ENCODE results near the gene CSHL1. TPM values are rescaled to one million over a fixed set of nuclear protein-coding genes. Genes with fewer than 3 reads are reported as not detected.

The CSHL1 gene
- total RNA-seq, 1 donor from 2014 or later: not detected

DNA sequence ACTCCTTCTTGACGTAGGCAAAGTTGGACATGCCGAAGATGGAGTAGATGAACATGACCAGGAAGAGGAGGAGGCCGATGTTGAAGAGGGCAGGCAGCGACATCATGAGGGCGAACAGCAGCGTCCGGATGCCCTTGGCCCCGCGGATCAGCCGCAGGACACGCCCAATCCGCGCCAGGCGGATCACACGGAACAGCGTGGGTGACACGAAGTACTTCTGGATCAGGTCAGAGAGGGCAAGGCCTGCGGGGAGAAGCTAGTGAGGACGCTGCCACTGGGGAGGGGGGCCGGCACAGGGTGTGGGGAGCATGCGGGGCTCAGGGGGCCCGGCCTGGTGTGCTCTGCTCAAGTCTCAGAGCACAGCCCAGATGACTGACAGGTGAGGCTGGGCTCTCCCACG lies 30.7 kb upstream of the CSHL1 start:
- ATAC-seq (no peak), DNase-seq (ENCODE audit: low spot score) (no peak)
- intact Hi-C loops (cut with DNase I): no loop called here

DNA sequence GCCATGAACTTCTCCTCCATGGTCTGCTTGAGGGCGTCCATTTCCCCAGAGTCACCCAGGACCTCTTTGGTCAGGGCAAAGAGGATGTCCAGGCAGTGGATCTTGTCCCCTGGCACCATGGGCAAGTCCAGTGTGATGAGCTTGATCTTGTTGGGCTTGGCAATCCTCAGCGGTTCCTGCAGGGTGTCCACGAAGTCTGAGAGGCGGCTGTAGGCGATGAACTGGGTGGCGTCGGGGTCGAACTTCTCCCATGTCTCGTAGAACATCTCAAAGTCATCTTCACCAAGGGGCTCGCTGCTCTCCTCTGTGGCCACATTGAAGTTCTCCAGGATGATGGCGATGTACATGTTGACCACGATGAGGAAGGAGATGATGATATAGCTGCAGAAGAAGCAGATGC lies 30.1 kb upstream of the CSHL1 start:
- ATAC-seq (no peak), DNase-seq (ENCODE audit: low spot score) (no peak)
- intact Hi-C loops (cut with DNase I): no loop called here

DNA sequence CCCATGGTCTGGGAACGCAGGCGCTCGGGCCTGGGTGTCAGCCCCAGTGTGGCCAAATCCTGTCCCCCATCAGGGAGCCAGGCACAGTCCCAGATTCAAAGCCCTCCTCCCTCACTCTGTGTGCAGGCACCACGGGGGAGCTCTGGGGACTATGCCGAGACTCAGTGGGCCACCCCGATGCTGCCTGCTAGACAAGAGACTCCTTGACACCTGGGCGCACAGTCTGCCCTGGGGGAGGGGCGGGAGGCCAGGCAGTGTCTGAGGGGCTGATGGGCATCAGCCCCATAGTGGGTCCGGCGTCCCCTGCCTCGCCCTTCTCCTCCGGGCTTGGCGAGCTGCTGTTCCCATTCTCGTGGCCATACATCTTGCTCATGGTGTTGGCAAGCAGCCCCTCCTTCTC lies 29.5 kb upstream of the CSHL1 start:
- intact Hi-C loops (cut with DNase I): no loop called here
- ATAC-seq (no peak), DNase-seq (ENCODE audit: low spot score) (no peak)

DNA sequence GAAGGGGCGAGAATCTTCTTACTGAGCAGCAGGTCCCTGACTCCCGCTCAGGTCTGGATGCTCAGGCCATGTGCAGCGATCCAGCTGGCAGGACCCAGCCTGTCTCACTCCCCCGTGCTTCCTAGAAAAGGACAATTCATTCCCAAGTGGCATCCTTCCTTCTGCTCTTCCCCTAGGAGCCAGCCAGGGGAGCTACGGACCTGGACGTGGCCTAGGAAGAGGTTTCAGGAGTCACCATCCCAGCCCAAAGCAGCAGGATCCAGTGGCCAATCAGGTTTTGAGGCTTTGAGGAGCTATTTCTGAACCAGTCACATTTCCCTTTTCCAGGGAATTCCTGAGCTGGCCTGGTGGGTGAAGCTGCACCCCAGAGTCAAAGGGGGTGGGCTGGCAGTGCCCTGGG lies 28.8 kb upstream of the CSHL1 start:
- no peak for ATAC-seq
- intact Hi-C loops (cut with DNase I): no loop called here
- DNase-seq (ENCODE audit: low spot score): no peak

DNA sequence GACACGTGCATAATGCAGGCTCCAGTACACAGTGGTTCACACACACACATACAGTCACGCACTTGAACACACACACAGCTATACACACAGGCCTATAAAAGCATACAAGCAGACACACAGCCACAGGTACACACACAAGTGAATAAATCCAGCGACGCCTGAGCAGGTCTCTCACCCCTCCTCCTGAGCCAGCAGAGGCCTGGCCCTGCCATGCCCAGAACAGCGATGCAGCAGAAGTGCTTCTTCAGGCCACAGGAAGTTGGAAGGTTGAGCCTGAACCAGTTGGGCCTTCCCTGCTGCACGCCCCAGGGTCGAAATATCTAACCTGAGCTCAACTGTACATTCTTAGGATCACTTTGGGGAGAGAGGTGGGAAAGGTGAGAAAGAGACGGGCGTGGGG lies 28.3 kb upstream of the CSHL1 start:
- no peak for DNase-seq (ENCODE audit: low spot score)
- ATAC-seq: no peak
- intact Hi-C loops (cut with DNase I): no loop called here

DNA sequence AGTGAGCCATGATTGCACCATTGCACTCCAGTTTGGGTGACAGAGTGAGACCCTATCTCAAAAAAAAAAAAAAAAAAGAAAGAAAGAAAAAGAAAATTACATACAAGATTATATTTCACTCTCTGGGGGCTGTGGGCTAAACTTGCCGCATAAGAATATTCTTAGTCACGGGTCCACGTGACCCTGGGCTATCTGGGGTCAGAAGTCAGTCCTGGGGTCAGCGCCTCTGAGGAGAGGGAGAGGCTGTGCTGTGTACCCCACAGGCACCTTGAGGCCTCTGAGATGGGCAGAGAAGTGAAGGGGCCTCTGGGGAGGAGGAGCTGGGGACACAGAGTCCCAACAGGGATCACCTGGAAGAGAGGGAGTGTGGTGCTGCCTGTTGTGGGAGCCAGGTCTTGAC lies 26.9 kb upstream of the CSHL1 start:
- ATAC-seq (no peak), DNase-seq (ENCODE audit: low spot score) (no peak)
- intact Hi-C loops (cut with DNase I): no loop called here

DNA sequence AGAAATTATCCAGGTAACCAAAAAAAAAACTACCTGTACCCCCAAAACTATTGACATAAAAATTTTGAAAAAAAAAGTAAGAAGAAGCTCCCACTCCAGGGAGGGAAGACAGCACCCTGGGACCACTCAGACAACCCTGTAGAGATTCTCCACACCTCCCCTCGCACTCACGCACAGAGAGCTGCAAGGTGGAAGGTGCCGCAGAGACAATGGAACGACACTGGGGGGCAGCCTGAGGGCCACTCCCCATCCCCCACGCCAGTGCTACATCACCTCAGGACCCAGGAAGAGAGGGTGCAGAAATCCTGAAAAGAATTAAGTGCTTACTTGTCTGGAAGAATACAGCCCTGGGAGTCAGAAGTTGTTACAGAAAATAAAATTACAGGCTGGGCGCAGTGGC lies 26.3 kb upstream of the CSHL1 start:
- no peak for ATAC-seq
- intact Hi-C loops (cut with DNase I): no loop called here
- DNase-seq (ENCODE audit: low spot score): no peak

DNA sequence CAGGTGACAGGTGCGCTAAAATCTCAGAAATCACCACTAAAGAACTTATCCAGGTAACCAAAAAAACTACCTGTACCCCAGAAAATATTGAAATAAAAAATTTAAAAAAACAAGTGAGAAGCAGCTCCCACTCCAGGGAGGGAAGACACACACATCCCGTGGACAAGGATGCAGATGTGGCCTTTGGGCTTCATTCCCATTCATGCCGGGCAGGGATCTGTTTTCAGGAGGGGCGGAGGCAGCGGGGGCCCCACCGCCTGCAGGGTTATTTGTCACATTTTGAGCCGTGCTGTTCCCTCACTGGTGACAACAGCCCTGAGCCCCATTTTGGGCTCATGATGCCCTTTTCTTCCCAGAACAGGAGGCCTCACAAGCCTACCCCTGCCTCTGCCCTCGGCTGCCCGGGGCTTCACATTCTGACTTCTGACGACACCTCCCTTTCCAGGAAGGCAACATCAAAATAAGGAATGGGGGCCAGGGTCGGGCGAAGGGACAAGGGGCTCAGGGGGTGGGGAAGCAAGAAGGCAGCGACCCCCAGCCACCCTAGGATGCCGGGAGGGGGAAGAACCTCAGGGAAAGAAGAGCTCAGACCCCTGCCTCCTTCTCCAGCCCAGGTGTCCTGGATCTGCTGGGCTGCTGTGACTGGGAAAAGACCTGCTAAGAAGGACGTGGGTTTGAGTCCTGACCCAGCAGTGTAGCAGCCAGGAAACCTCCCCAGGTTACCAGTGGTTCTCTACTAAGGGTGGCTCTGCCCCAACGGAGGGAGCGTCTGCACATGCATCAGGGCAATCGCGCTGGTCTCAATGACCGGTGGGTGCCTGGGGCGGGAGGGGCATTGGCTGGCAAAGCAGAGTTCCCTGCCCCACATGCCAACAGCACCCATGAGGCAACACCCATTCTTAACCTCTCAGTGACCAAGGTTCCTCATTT lies 23.4 kb upstream of the CSHL1 start:
- no peak for ATAC-seq
- intact Hi-C loops (cut with DNase I): no loop called here
- no peak for DNase-seq (ENCODE audit: low spot score)

DNA sequence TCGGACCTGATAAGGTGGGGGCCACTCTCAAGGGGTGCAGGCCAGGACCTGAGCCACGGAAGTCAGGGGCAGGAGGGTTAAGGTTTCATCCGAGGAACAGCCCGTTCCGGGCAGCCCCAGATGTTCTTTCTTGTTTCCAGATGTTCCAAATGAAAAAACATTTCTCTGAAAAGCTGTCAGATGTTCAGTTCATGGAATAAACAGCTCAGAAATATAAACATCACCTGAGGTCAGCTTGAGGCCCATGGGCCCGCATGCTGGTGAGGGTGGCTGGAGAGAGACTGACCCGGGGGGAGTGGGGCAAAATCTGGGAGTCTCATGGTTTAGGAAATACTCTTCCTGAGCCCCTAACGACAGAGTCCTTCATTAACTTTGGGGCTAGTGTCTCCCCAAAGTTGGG lies 22.5 kb upstream of the CSHL1 start:
- peak; percentile 11 for ATAC-seq

DNA sequence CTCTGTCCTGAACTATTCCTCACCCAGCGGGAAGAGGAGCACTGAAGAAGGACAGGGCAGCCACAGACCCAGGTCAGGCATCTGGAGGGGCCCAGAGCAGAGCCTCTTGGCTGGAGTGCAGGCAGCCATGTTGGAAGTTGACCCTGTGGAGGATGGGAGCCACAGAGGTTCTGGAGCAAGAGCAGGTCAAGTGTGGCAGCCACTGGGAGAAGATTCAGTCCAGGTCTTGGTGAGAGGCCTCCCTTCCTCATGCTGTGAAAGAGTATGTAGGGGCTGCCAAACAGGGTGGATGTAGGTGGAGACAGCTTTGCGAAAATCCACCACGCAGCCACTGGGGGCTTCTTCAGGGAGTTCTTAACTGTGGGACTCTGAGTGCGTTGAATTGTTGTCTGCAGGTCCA lies 21.7 kb upstream of the CSHL1 start:
- DNase-seq (ENCODE audit: low spot score) (no peak), ATAC-seq (no peak)
- intact Hi-C loops (cut with DNase I): no loop called here

More for the DNA sequence above, 22.5 kb upstream of the CSHL1 start:
- intact Hi-C loops (cut with DNase I): no loop called here
- no peak for DNase-seq (ENCODE audit: low spot score)

DNA sequence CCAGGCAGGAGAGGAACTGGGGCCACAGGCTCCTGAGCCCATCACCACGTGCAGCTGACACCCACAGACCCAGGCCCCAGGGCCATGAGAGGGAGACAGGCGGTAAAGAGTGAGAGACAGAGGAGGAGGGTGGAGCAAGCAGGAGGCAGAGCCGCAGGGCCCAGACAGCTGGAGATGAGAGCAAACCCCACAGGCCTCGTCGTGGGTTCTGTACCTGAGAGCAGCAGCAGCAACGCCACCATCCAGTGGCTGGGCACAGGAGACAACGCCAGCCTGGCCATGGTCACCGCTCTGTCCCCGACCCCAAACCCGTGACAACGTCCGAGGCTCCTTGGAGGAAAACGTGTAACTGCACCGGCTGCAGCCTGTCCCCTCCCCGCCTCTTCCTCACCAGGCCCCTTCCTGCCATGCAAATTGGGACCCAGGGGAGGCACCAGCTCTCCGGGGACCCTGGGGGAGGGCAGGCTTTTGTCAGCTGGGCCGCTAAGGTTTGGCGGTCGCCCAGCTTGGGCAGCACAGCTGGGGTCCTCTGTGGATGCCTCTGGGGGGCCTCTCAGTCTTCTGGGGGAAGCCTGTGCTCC lies 21.0 kb upstream of the CSHL1 start, which contains the start of gene CD79B:
Gene CD79B, minus strand, starts transcription at position 351 of the 581 bp plus-strand sequence. Its CDS starts 70 bp downstream, at position 281.
- intact Hi-C loops (cut with DNase I): no loop called here
- ATAC-seq: no peak
- no peak for DNase-seq (ENCODE audit: low spot score)

DNA sequence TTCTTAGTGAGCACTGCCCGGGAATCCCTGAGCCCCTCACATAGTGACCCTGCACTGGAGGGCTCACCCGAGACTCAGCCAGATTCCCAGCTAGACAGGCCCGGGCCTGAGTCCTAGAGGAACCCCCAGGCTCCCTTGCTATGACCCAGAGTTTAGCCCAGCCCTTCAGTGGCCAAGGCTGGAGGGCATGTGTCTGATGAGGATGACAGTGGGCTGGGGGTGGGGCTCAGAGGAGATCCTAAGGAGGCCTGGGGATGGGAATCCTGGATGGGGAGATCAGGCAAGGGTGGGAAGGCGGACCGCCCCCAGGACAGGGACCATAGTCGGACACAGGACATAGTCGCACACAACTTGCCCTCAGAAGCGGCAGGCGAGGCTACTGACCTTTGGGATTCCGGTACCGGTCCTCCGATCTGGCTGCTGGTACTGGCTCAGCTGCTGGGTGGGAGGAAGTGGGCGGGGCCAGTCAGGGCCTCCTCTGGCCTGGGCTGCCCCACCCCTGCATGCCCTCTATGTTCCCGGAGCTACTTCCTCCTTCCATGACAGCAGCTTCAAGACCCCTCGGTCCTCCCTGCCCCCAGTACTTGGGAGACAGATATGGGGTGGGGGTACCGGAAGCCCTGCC lies 20.0 kb upstream of the CSHL1 start:
- intact Hi-C loops (cut with DNase I): no loop called here
- peak; percentile 76 for ATAC-seq
- peak; percentile 72 for DNase-seq (ENCODE audit: low spot score)

DNA sequence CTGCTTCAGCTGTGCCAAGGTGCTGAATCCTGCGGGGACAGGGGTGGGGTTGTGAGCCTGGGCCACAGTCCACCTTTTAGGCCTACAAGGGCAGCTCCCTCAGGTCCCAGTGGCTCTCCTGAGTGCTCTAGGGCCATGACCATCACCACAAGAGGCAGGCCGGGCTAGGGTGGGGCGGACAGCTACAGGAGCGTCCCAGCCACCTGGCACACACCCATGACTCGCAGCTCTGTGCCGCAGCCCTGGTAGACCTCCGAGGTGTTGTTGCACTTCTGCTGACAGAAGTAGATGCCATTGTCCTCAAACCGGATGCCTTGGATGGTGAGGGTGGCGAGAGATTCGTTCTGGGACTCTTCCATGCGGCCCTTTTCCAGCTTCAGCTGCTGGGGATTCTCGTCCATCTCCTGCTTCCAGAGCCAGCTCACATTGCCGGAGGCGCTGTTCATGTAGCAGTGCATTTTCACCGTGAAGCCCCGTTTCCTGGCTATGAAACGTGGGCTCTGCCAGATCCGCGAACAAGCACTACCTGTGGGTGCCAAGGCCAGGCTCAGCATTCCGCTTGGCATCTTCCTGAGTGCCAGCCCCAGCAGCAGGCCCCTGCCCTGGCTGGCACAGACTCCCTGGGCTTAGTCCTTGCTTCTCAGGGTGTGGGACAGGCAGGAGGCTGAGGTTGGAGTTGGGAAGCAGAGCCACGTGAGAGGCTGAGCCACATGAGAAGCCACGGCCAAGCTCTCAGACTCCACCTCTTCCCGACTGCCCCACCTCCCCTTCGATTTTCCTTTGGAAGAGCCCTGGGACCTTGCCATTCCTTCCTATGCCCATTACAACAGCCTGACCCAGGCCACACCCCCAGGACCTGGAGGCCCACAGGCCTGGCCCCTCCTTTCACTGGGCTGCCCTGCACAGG lies 19.1 kb upstream of the CSHL1 start:
- intact Hi-C loops (cut with DNase I): no loop called here
- DNase-seq (ENCODE audit: low spot score): no peak
- ATAC-seq: peak; percentile 61

DNA sequence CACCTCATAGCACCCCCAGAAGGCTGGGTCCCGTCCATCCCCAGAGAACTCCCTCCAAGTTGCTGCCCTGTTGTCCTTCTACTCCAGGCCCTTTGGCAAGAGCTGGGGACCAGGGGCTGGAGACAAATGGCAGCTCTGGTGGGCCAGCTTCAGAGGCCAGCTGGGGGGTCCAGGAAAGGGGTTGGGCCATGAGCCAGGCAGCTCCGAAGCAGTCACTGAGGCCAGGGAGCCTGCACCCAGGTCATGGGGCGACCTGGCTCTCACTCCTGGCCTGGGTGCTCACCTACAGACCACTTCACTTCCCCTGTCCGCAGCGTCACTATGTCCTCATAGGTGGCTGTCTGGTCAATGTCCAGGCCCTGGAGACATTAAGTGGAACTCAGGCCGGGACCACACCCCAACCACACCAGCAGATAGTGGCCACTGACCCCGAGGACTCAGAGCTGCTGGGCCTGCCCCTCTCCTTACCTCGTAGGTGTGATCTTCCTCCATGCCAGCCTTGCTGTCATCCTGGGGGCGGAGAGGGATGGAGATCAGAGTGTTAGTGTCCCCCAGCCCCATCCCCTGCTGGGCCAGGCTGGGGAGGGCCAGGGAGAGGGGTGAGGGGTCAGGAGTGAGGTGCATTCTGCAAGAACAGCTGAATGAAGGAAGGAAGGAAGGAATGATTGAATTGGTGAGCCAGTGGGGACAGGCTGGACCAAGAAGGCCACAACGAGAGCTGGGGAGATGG lies 18.1 kb upstream of the CSHL1 start:
- no peak for DNase-seq (ENCODE audit: low spot score)
- intact Hi-C loops (cut with DNase I): no loop called here
- ATAC-seq: no peak

DNA sequence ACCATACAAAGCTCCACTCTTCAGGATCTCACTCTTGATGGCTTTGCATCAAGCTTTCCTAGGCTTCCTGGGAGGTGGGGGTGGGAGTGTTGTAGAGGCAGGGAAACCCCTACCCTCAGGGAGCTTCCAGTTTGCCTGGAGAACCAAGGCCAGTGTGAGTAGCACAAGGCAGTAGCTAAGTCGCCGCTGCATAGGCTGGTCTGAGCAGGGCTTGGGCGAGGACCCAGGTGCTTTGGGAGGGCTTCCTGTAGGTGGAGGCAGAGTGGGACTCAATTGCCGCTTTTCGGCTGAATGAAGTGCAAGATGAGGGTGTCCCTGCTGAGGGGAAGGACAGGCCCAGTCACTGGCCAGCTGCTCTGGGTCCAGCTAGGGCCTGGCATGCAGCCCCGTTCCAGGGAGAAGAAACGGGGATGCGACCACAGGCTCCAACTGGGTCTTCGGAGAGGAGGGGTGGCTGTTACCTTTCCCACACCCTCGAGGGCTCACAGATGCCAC lies 17.2 kb upstream of the CSHL1 start:
- intact Hi-C loops (cut with DNase I): no loop called here
- no peak for ATAC-seq
- no peak for DNase-seq (ENCODE audit: low spot score)

DNA sequence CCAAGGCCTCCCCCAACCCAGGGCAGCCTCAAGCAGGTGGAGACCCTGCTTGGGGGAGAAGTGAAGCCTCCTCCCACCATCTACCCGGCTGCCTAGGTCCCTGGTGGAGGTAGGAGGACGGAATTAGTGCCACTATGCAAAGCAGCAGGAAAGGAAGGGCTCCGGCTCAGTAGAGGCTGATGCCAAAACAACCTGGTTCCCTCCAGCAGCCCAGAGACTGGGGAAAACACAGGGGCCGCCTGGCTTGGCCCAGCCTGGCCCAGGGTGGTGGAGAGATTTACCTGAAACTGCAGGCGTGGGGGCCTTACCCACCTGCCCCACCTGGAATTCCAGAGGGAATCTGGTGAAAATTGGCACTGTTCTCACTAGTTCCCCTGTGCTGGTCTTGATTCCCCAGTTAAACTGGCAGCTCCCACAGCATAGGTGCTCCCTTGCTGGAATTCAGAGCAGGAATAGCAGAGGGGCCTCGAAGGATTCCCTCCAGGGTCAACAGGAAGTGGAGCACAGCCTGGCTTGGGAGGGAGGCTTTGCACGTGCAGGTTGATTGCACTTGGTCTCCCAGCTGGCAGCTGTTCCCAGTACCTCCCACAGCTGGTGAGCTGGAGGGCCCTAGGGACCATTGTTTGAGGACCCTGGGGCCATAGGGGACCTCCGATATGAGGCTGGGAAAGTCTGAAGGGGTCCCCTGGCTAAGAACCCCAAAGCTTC lies 16.6 kb upstream of the CSHL1 start:
- DNase-seq (ENCODE audit: low spot score) (no peak), ATAC-seq (no peak)
- intact Hi-C loops (cut with DNase I): no loop called here

DNA sequence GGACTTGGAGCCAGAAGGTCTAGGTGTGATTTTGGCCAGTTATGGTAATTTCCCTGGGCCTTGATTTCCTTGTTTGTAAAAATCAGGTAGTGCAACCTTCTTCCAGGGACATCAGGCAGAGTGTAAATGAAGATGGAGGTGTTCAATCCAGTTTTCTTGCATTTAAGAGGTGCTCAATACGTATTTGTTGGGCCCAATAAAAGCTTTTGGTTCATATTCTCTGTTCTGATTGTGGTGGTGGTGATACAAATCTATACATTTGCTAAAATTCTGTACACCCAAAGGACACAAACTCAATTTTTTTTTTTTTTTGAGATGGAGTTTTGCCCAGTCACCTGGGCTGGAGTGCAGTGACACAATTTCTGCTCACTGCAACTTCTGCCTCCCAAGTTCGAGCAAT lies 15.1 kb upstream of the CSHL1 start:
- intact Hi-C loops (cut with DNase I): no loop called here
- no peak for ATAC-seq
- no peak for DNase-seq (ENCODE audit: low spot score)

DNA sequence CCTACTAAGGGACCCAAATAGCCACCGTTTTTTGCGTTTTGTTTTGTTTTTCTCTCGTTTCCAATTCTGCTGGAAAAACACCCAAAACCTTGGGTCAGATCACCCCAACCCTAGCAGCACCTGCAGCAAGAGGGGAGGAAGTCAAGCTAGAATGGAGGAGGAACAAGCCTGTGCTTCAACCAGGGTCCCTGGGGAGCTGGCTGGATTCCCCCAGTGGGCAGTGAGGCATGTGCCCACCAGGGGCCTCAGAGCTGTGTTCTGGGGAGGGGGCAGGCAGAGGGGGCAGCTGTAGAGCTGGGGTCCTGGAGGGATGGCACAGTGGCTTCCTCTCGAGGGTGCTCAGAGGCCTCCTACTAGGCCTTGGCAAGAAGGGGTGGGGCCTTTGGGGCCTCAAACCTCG lies 14.6 kb upstream of the CSHL1 start:
- DNase-seq (ENCODE audit: low spot score): no peak
- intact Hi-C loops (cut with DNase I): no loop called here
- ATAC-seq: no peak

Data from sciatic nerve (tissue), 2 donors.